Measurements from ENCODE around the gene MOV10L1. TPM values are rescaled to one million over a fixed set of nuclear protein-coding genes. Genes with fewer than 3 reads are reported as not detected.

MOV10L1 gene
- total and polyA plus RNA-seq, 4 donors = 0.27 to 11.9 (median 0.43) TPM

- H3K9ac ChIP-seq (ENCODE audit: insufficient read depth in 1 of 2, low read length in 2 of 2) = no peak overlapping the region
- DNase-seq = peak in 1 of 3 donors; percentile 10
- peaks cover 0 to 2% (median 0%) of the 10 kb centered on the region in 4 donors for H3K36me3 ChIP-seq (ENCODE audit: control insufficient read depth in 4 of 4, insufficient read depth in 4 of 4, low read length in 4 of 4)
- no peak overlapping the region for H3K4me3 ChIP-seq
- no peaks in the 10 kb centered on the region for H3K4me1 ChIP-seq (ENCODE audit: control insufficient read depth in 5 of 5, insufficient read depth in 5 of 5, low read length in 5 of 5)
- H3K27ac ChIP-seq (ENCODE audit: low read depth in 1 of 2, low read length in 1 of 2) = no peak overlapping the region
- H3K27me3 ChIP-seq (ENCODE audit: control insufficient read depth in 3 of 3, insufficient read depth in 3 of 3, low read length in 2 of 3) = peaks cover 0 to 5% (median 0%) of the 10 kb centered on the region in 3 donors
- TF ChIP-seq CTCF (IDR thresholded peaks at IDR 0.05; ENCODE audit: control extremely low read depth, extremely low read depth) = no peak
- H3K9me3 ChIP-seq (ENCODE audit: control insufficient read depth in 4 of 4, insufficient read depth in 3 of 4, low read length in 3 of 4) = no peaks in the 10 kb centered on the region
- WGBS, 2 donors = 72 to 85% methylated on average over 21 of the region's 21 CpGs
- ATAC-seq (ENCODE audit: insufficient read depth, low FRiP score) = peak; percentile 62
Measured at GRCh38 chr22:50157709-50158375, 68.0 kb downstream of the MOV10L1 start.

DNA sequence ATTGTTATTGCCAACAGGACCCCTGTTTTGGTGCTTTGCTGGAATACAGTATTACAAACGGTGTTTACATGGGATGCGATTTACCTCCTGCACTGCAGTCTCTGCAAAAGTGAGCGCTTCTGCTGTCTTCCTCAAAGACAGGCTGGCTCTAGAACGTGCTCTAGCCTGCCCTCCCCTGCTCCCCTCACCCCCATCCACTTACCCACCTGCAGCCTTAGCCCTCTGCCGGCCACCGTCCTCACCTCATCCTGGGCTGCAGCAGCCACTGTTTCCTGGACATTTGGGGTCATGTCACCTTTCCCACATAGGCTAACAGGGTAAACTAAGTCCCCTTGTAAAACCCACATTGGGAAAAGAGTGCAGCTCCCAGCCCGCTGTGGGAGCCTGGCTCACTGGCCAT lies 71.1 kb downstream of the MOV10L1 start:
- no peak for TF ChIP-seq CTCF (IDR thresholded peaks at IDR 0.05; ENCODE audit: control extremely low read depth, extremely low read depth)
- WGBS, 2 donors = 84 to 91% methylated on average over 7 of the region's 7 CpGs
- Histone ChIP-seq H3K9ac (ENCODE audit: insufficient read depth in 1 of 2, low read length in 2 of 2) (no peak overlapping the region), H3K9me3 (ENCODE audit: control insufficient read depth in 4 of 4, insufficient read depth in 3 of 4, low read length in 3 of 4) (no peaks in the 10 kb centered on the region), H3K4me3 (no peak overlapping the region), H3K4me1 (ENCODE audit: control insufficient read depth in 5 of 5, insufficient read depth in 5 of 5, low read length in 5 of 5) (no peaks in the 10 kb centered on the region), H3K36me3 (ENCODE audit: control insufficient read depth in 4 of 4, insufficient read depth in 4 of 4, low read length in 4 of 4) (peaks cover 0 to 2% (median 0%) of the 10 kb centered on the region in 4 donors), H3K27me3 (ENCODE audit: control insufficient read depth in 3 of 3, insufficient read depth in 3 of 3, low read length in 2 of 3) (peaks cover 0 to 9% (median 0%) of the 10 kb centered on the region in 3 donors), H3K27ac (ENCODE audit: low read depth in 1 of 2, low read length in 1 of 2) (no peak overlapping the region)
- ATAC-seq (ENCODE audit: insufficient read depth, low FRiP score) = no peak
- no peak for DNase-seq

GRCh38 chr22:50161508-50162390 lies 71.9 kb downstream of the MOV10L1 start:
- WGBS, 2 donors = 88 to 89% methylated on average over 23 of the region's 23 CpGs
- H3K9me3 ChIP-seq (ENCODE audit: control insufficient read depth in 4 of 4, insufficient read depth in 3 of 4, low read length in 3 of 4) = no peaks in the 10 kb centered on the region
- no peak overlapping the region for H3K4me3 ChIP-seq
- no peak overlapping the region for H3K9ac ChIP-seq (ENCODE audit: insufficient read depth in 1 of 2, low read length in 2 of 2)
- H3K27ac ChIP-seq (ENCODE audit: low read depth in 1 of 2, low read length in 1 of 2) = no peak overlapping the region
- H3K27me3 ChIP-seq (ENCODE audit: control insufficient read depth in 3 of 3, insufficient read depth in 3 of 3, low read length in 2 of 3) = peaks cover 0 to 9% (median 0%) of the 10 kb centered on the region in 3 donors
- peaks cover 0 to 2% (median 0%) of the 10 kb centered on the region in 4 donors for H3K36me3 ChIP-seq (ENCODE audit: control insufficient read depth in 4 of 4, insufficient read depth in 4 of 4, low read length in 4 of 4)
- ATAC-seq (ENCODE audit: insufficient read depth, low FRiP score) (no peak), DNase-seq (no peak)
- H3K4me1 ChIP-seq (ENCODE audit: control insufficient read depth in 5 of 5, insufficient read depth in 5 of 5, low read length in 5 of 5) = no peaks in the 10 kb centered on the region
- no peak for TF ChIP-seq CTCF (IDR thresholded peaks at IDR 0.05; ENCODE audit: control extremely low read depth, extremely low read depth)
